Amniotic epithelial cell (primary cell): Measurements from ENCODE around the gene SBK3.
"Not testable (repeated sequence)": the region's sequence is repeated elsewhere in the genome, so short reads cannot be mapped to it uniquely, and the experiment has no call there.

ENCODE experiments used
- DNase-seq: peaks from one replicate; pipeline ENCODE4 v3.0.0-alpha.2; 2010; ENCODE audit warnings: low read depth

The SBK3 gene

GRCh38 chr19:55540619-55541018 is 4.7 kb downstream of the SBK3 start:
- no peak for DNase-seq

GRCh38 chr19:55539090-55539984 is 6.0 kb downstream of the SBK3 start:
- no peak for DNase-seq

GRCh38 chr19:55538132-55538531 is 7.2 kb downstream of the SBK3 start:
- no peak for DNase-seq

GRCh38 chr19:55537741-55538111 is 7.6 kb downstream of the SBK3 start:
- DNase-seq: peak; percentile 41

GRCh38 chr19:55536951-55537740 is 8.2 kb downstream of the SBK3 start, which contains the start of gene SBK2:
TSS of gene SBK2 (minus strand) at chr19:55537133. CDS start at chr19:55536294, 839 bp downstream.
- no peak for DNase-seq

GRCh38 chr19:55536366-55536765 is 9.0 kb downstream of the SBK3 start:
- DNase-seq: no peak

GRCh38 chr19:55535965-55536350 is 9.4 kb downstream of the SBK3 start:
- no peak for DNase-seq

- DNase-seq: no peak
Measured at GRCh38 chr19:55535173-55535964, 10.0 kb downstream of the SBK3 start.

GRCh38 chr19:55534280-55534679 is 11.1 kb downstream of the SBK3 start:
- not testable (repeated sequence) for DNase-seq

- no peak for DNase-seq
Measured at GRCh38 chr19:55530996-55531395, 14.3 kb downstream of the SBK3 start.

- no peak for DNase-seq
Measured at GRCh38 chr19:55529636-55530234, 15.6 kb downstream of the SBK3 start.

- no peak for DNase-seq
Measured at GRCh38 chr19:55528030-55528803, 17.1 kb downstream of the SBK3 start.

- no peak for DNase-seq
Measured at GRCh38 chr19:55527197-55528029, 17.9 kb downstream of the SBK3 start.

GRCh38 chr19:55526216-55527196 is 18.8 kb downstream of the SBK3 start:
- DNase-seq: peak; percentile 79

GRCh38 chr19:55525289-55526101 is 19.8 kb downstream of the SBK3 start:
- no peak for DNase-seq

GRCh38 chr19:55520691-55521292 is 24.6 kb downstream of the SBK3 start:
- no peak for DNase-seq

- DNase-seq: peak; percentile 94
Measured at GRCh38 chr19:55519451-55520311, 25.7 kb downstream of the SBK3 start.
